GM18517 (cell line): ENCODE results near the gene C1orf167.

Experiments used
- ATAC-seq: cut with Tn5 transposase; IDR thresholded peaks from one replicate; pipeline ENCODE4 v1.9.1; 2021; ENCODE audit warnings: mild to moderate bottlenecking, moderate library complexity; ENCODE audit not compliant: unreplicated experiment

C1orf167 gene

DNA sequence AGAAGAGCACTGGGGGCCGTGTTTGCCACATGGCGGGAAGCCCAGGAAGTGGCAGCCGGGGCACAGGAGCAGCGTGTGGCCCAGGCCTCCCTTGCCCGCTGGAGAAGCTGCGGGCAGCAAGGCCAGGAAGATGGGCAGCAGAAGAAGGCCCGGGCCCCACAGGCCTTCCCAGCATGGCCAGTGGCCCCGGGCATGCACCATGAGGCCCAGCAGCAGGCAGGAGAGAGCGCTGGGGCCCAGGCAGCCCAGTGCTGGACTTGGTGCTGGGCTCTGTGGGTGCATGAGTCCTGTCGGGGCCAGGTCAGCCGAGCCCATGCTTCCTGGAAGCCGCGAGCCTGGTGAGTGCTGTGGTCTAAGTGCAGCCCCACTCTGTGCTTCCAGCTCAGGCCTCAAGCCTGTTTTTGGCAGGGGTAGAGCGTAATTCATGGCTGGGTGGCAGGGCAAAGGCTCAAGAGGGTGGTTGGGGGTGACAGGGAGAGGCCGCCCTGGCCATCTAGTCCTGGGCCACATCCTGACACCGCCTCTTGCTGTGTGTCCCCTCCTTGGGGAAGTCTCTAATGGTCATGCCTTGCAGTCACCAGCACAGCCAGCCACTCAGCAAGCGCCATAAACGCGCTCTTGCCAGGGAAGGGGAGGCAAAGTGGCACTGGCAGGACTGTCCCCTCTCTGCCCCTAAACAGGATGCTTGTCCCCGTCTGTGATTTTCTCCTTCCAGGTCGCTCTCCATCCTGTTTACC is 22.4 kb downstream of the C1orf167 start:
- no peak for ATAC-seq

DNA sequence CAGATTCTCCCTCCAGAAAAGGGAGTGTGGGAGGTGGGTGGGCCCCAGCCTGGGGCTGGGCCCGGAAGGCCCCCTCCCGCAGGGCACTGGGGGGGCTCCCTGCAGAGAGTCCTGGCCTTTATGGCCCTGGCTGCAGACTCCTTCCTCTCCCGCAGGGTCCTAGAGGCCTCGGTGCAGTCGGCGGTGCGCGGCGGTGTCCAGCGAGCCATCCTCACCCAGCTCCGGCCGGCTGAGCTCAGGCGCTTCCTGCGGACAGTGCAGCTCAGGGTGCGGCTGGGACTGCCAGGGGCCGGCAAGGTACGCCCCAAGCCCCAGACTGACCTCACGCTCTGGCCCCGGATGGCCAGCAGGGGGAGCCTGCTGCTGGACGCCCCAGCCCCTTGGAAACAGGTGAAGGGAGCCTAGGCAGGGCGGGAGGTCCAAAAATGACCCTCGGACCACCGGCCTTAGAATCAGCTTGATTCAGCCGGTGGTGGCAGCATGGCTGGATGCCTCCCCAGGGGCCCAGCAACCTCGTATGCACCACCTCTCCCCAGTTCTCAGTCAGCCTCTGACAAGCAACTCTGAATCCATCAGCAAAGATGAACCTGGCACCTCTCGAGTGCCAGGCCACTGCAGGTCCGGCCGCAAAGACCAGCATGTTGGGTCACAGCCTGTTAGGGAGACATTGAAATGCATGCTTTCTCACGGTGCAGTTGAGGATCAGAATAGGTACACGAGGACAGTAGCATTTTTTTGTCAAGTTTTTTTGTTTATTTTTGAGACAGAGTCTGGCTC is 23.2 kb downstream of the C1orf167 start:
- ATAC-seq = no peak

DNA sequence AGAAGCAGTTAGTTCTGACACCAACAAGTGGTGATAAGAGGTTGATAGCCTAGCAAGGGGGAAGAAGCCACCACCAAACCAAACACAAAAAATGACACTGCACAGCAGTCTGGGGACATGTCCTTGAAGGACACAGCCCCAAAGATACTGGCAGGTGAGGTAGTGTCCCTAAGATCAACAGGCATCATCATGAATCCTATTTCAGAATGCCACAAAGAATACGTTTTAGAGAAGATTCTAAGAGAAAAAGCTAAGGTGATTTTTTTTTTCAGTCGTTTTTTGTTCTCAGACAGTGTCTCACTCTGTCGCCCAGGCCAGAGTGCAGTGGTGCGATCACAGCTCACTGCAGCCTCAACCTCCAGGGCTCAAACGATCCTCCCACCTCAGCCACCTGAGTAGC is 24.2 kb downstream of the C1orf167 start:
- no peak for ATAC-seq

DNA sequence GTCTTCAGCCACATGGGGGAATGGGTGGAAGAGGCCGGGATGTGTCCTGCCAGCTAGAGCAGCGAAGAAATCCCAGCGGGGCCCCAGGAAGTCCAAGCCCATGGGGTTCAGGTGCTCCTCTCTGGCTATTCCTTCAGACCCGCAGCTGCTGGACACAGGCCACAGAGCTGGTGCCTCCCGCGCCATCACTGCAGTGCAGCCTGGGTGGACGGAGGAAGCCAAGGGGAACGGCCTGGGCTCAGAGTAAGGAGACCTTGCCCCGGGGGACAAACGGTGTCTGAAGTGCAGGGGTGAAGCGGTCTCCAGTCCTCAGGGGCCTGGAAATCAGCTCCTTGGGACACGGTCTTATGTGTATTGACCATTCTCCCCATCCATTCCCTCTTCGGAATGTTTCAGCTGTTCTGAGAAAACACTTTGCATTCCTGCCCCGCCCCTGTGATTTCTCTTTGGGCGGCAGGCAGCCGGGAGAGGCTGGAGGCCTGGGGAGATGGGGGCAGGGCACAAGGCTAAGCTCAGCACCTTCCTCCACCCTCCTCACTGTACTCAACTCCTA is 25.3 kb downstream of the C1orf167 start:
- no peak for ATAC-seq

DNA sequence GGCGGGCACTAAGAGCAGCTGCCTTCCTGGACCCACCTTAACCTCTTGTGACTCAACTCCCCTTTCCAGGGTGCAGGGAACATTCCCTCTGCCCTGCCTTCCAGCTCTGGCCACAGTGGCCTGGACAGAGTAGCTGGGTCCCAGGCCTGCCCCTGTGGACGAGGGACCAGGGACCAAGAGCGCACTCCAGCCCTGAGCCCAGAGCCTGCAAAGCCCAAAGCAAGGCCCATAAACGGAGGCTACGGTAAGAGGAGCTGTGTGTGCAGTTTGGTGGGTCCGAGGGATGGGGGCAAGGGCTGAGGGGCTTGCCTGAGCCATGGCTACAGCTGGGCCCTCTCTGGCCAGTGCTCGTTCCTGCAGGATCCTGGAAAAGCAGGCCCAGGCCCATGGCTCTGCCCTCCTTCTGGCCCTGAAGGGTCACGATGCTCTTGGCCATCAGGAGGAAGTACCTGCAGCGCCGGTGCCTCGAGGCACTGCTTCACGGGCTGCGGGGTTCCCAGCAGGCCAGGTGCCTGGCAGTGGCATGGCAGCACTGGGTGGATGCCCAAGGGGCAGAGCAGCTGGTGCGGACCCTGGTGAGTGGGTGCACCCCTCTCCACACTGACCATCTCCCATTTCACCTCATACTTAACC is 25.9 kb downstream of the C1orf167 start:
- no peak for ATAC-seq

- ATAC-seq = no peak
Observed at GRCh38 chr1:11788549-11789053, 26.6 kb downstream of the C1orf167 start.

GRCh38 chr1:11789126-11790067 is 27.4 kb downstream of the C1orf167 start:
- ATAC-seq = no peak

DNA sequence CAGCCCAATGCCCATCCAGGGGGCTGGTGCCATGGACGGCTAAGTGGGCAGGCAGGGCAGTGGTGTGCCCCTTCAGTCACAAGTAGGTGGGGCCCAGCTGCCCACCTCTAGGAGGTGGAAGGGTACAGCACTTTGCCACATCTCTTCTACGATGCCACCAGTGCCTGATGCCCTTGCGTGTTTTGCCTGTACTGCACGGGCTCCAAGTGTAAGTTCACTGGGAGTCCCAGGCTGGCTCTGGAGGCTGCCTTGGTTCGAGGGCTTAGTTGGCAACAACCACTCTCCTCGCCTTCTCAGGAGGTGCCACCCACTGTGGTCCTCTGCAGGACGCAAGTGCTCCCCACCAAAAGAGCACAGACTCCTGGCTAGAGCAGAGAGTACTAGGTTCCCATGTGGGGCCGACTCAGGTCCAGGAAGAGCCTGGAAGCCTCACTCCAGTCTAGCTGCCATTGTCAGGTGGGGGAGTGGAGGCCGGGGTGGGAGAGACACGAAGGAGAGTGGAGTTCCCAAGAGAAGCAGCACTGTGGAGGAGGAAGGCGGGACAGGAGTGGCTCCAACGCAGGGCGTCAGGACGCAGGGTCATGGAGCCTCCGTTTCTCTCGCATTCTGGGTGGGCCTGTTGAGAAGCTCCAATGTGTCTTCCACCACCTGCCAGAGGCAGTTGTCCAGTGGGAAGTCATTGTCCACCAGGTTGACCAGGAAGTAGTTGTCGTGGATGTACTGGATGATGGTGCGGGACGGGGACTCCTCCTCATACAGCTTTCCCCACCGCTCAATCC is 28.3 kb downstream of the C1orf167 start:
- ATAC-seq = no peak

GRCh38 chr1:11790880-11791715 is 29.1 kb downstream of the C1orf167 start:
- ATAC-seq = no peak

- no peak for ATAC-seq
Observed at GRCh38 chr1:11792106-11792505, 30.1 kb downstream of the C1orf167 start.

DNA sequence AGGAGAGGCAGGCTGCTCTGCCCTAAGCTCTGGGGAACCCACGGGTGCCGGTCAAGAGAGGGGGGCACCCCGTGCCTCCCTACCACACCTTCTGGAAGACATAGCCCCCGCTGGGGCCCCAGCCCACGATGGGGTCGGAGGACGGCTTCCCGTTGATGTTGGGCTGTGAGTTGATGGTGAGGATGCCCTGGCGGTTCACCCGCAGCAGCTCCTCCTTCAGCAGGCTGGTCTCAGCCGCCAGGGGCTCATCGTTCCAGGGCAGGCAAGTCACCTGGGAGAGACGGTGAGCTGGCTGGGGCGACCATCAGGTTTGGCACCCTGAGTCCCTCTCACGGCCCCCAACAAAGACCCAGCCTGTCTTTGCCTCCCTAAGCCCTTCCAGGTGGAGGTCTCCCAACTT is 31.8 kb downstream of the C1orf167 start:
- no peak for ATAC-seq

- no peak for ATAC-seq
Observed at GRCh38 chr1:11794446-11795237, 32.6 kb downstream of the C1orf167 start.

DNA sequence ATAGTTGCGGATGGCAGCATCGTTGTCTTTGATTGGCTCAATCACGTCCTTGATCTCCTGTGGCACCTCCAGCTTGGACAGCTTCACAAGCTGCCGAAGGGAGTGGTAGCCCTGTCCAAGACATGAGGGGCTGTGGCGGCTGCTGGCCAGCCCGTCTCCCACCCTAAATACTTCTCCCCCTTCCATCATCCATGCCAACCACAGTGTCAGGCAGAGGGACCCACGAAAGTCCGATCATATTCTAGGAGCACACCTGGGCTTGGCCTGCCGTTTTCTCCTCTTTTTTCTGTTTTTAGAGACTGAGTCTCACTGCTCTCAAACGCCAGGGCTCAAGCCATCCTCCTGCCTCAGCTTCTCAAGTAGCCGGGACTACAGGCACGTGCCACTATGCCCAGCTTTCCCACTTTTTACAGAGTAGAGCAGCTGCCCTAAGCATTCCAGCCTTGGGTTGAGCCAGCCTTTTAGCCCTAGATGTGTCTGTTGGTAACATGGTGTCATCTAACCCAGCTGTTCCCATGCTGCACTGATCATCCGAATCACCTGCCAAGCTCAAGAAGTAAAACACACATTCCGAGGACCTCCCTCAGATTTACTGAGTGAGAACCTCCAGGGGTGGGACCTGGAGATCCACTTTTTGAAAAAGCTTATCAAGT is 33.4 kb downstream of the C1orf167 start:
- ATAC-seq = no peak

DNA sequence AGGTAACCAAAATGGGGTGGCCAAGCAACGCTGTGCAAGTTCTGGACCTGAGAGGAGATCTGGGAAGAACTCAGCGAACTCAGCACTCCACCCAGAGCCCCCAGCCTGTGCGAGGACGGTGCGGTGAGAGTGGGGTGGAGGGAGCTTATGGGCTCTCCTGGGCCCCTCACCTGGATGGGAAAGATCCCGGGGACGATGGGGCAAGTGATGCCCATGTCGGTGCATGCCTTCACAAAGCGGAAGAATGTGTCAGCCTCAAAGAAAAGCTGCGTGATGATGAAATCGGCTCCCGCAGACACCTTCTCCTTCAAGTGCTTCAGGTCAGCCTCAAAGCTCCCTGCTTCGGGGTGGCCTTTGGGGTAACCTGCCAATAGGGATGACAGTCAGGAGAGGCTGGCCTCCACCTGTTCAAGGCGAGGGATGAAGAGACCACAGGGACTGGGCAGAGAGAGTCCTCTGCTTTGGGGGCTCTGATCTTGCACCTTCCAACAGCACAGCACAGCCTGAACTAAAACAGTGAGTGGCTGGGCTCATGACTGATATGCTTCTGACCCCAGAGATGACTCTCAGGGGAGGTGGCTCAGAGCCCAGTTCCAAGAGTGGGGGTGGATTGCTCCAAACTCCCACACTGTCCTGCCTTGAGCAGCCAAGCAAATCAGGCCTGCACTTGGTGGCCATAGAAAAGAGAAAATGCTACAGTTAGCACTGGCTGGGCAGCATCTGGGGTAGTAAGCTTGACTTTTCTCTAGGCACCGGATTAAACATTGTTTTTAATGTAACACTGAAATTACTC is 34.2 kb downstream of the C1orf167 start:
- ATAC-seq = no peak

GRCh38 chr1:11797525-11798216 is 35.7 kb downstream of the C1orf167 start:
- no peak for ATAC-seq

GRCh38 chr1:11799099-11799498 is 37.1 kb downstream of the C1orf167 start:
- no peak for ATAC-seq
